ENCODE data around the gene AGBL2.
"Not testable (repeated sequence)": the region's sequence is repeated elsewhere in the genome, so short reads cannot be mapped to it uniquely, and the experiment has no call there.

Gene AGBL2, protein sequence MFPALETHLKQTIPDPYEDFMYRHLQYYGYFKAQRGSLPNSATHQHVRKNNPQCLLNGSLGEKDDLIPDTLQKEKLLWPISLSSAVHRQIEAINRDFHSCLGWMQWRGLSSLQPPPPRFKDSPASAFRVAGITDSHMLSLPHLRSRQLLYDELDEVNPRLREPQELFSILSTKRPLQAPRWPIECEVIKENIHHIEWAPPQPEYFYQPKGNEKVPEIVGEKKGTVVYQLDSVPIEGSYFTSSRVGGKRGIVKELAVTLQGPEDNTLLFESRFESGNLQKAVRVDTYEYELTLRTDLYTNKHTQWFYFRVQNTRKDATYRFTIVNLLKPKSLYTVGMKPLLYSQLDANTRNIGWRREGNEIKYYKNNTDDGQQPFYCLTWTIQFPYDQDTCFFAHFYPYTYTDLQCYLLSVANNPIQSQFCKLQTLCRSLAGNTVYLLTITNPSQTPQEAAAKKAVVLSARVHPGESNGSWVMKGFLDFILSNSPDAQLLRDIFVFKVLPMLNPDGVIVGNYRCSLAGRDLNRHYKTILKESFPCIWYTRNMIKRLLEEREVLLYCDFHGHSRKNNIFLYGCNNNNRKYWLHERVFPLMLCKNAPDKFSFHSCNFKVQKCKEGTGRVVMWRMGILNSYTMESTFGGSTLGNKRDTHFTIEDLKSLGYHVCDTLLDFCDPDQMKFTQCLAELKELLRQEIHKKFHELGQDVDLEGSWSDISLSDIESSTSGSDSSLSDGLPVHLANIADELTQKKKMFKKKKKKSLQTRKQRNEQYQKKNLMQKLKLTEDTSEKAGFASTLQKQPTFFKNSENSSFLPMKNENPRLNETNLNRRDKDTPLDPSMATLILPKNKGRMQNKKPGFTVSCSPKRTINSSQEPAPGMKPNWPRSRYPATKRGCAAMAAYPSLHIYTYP

DNA sequence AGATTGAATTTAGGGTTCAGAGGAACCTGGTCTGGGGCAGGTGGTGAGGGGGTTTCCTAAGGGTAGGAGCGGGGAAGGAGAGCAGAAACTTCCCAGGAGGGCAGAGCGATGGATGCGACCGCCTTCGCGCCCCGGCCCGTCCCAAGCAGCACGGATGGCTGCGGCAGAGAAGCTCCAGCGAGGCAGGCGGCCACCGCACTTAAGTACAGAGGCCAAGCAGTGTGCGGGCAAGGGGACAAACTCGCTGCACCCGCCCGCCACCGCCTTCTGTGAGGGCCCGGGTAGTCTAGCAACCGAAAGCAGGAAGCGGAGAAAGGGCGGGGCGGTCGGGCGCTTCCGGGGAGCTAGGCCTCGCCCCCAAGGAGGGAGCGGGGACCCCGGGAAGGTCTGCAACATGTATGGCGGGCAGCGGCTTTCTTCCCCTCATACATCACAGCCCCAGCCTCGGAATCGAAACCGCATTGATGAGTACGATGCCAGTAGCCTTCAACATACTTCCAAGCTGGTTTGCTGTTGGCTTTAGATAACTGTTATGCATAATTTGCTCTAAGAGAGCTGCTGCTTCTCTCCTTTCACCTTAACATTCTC, at the start of gene AGBL2:
TSS of gene AGBL2 (minus strand) at position 288 of the 588 bp plus-strand sequence. CDS start 719 bp downstream, outside the sequence.
- peak; percentile 88 for DNase-seq (ENCODE audit: low spot score)

DNA sequence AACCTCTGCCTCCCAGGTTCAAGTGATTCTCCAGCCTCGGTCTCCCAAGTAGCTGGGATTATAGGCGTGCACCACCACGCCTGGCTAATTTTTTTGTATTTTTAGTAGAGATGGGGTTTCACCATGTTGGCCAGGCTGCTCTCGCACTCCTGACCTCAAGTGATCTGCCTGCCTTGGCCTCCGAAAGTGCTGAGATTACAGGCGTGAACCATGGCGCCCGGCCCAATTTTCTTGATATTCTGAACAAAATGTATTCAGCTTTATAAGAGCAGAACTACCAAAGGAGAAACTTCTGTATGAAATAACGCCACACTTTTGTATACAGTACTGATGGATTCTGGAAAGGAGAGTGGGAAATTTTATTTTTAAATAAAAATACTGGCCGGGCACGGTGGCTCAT, 44.1 kb upstream of the AGBL2 start:
- not testable (repeated sequence) for DNase-seq (ENCODE audit: low spot score)

DNA sequence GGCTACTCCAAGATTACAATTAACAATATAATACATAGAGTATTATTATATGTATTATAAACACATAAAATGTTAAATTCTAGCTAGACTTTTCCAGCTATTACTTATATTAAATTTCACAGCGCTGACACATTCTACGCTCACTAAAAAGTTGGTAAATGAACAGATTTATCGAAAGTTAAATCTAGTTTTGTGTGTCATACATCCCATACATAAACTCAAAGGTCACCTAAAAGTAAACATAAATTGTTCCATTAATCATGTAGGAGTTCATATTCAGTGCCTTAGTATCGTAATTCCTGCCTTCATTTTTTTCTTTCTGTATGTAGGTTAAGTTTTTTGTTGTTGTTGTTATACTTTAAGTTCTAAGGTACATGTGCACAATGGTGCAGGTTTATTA, 41.0 kb upstream of the AGBL2 start:
- DNase-seq (ENCODE audit: low spot score), result no peak

DNA sequence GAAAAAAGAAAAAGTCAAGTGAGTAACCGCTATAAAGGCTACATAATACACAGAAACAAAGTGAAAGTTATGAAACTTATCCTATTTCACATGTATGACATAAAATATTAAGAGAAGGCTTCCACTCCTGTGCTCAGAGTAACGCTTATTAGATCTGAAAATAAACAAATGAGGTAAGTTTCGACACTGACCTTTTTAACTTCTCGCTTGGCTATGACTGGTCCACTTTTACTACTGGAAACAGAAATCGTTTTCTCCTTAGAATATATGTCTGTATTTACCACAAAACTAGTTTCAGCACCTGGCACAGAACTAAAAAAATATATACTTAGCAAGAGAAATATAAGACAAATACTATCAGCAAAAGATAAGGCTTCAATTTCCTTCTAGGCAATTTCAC, 35.6 kb upstream of the AGBL2 start:
- no peak for DNase-seq (ENCODE audit: low spot score)

DNA sequence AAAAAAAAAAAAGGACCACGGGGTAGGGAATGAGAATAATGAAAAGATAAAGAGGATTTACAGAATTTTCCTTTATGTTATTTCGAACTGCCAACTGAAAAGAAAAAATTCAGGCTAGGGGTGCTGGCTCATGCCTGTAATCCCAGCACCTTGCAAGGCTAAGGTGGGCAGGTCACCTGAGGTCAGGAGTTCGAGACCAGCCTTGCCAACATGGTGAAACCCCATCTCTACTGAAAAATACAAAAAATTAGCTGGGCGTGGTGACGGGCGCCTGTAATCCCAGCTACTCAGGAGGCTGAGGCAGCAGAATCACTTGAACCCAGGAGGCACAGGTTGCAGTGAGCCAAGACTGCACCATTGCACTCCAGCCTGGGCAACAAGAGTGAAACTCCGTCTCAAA, 27.3 kb upstream of the AGBL2 start:
- not testable (repeated sequence) for DNase-seq (ENCODE audit: low spot score)

DNA sequence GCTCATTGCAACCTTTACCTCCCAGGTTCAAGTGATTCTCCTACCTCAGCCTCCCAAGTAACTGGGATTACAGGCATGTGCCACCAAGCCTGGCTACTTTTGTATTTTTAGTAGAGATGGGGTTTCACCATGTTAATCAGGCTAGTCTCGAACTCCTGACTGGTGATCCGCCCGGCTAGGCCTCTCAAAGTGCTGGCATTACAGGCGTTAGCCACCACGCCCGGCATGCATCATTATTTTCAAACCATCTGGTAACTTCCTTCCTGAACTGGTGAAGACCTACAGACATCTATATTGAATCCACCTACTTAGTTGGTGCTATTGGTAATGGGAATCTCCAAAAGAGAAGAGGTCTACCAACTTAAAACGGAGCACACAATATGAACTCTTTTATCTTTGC, 22.6 kb upstream of the AGBL2 start:
- not testable (repeated sequence) for DNase-seq (ENCODE audit: low spot score)

DNA sequence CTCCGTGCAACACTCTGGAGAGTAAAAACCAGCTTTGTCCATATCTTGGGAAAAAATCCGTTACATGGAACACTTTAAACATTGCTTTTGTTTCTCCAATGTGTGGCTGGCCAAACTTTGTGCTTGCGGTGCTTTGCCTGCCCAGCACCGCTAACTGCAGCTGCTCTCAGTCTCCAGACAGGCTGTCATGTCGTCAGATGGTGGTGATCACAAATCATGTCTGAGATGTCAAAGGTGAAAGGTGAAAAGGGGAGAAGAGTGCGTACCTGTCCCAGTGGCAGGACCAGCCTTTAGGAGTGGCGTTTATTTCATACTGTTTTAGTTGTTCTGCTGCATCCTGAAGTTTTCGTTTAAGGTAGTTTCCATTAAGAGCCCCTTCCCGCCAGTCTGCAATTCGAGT, 17.1 kb upstream of the AGBL2 start:
- DNase-seq (ENCODE audit: low spot score), result no peak

DNA sequence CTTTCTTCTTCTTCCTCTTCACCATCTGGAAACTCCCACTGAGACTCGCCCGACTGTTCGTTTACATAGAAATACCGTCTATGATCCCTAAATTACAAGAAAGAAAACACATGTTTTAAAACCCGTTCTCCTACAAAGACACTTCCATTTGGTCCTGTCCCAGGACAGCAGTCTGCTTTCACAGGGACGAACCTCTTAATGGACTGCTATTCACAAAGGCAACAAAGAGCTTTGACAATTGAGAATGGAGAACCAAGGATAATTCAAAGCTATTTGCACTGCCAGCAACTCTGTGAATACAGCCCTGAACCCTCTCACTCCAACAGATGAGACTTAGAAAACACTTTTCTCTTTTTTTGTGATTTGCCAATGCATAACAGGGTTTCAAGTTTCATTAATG, 16.3 kb upstream of the AGBL2 start:
- no peak for DNase-seq (ENCODE audit: low spot score)

DNA sequence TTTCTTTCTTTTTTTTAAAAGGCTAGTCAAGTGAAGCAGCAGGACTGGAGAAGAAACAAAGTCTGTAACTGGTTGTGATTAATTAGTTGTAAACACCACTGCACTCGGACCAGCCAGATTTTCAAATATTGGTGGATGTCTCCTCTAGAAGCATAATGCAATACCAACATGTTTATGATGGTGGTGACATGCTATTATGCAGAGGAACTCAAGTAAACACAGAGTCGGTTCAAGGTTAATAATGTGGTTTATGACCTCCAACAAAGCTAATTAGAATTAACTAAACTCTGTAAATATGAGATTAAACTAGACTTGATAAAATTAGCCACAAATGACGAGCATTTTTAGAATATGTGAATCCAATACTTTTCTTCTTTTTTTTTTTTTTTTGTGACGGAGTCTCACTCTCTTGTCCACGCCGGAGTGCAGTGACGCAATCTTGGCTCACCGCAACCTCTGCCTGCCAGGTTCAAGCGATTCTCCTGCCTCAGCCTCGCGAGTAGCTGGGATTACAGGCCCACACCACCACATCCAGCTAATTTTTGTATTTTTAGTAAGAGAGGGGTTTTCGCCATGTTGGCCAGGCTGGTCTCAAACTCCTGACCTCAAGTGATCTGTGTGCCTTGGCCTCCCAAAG, 11.8 kb upstream of the AGBL2 start:
- DNase-seq (ENCODE audit: low spot score), result no peak

DNA sequence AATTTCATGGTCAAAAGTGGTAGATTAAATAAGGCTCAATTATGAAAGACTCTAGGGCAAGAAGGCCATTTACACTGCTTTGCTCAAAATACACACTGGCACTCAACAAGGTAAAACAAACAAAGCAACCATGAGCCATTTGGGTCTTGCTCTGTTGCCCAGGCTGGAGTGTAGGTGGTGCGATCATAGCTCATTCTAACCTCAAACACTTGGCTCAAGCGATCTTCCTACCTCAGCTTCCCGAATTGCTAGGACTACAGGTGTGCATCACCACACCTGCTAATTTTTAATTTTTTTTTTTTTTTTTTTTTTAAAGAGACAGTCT, 10.9 kb upstream of the AGBL2 start:
- DNase-seq (ENCODE audit: low spot score), result no peak

DNA sequence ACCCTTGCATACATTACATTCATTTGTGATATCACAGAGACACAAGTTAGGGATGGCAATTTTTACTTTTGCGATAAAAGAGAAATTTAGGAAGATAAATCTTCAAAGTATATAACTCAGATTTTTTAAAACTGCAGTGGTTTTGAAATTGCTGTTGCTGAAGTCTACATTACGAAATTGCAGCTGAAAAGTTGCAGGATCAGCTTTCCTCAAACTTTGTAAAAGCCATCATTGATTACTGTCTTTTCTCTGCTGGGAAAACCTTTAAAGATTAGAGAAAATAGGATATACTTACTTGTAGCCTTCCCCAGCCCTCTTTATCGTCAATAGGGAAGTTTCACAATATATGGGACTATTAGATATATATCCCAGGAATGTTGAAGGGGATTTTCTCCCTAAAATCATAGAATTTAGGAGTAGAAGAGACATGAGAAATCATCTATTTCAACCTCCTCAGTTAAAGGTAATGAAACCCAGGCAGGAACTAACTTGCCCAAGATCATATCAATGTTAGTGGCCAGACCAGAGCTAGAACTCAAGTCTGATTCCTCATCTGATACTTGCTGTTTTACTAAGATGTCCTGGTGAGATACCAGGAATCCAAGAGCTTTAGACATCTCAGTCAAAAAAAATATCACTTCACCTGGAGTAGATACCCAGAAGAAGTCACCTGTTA, 10.4 kb upstream of the AGBL2 start:
- DNase-seq (ENCODE audit: low spot score), result no peak

DNA sequence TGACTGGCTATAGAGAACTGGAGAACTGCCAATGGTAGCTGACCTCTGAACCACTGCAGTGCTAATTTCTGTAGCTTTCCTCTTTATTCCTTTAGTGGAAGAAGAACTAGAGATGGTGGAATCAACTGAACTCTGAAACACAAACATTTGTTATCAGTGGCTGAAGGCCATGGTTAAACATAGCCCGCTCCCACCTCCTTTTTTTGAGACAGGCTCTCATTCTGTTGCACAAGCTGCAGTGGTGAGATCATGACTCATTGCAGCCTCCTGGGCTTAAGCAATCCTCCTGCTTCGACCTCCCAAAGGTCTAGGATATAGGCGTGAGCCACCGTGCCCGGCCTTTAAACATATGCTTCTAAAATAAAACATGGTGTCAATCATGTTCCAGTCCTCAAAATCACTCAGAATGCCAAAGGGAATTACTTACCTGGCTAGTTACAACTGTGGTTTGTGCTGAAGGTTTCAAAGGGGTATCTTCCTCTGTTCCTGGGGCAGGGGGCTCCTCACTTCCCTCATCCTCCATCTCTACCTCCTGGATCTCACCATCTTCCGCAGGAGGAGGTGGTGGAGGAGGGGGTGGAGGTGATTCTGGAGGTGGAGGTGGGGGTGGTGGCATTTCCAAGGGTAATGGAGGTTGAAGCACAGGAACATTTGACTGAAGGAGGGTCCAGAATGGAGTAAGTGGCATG, 9.0 kb upstream of the AGBL2 start:
- DNase-seq (ENCODE audit: low spot score), result peak; percentile 20

DNA sequence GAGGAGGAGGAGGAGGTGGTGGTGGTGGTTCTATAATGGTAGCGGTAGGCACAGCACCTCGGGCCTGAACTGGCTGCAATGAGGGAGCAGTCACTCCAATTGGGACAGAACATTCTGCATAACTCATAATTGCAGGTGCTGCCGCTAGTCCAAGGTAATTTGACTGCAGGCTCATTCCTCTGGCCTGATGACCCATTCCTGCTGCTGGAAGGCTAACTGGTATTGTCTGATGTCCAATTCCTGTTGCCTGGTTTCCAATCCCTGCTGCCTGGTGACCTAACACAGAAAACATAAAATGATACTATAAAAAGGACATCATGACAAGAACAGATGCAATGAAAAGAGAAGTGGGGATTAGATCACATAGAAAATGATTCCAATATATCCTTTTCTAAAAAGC, 7.9 kb upstream of the AGBL2 start:
- no peak for DNase-seq (ENCODE audit: low spot score)

DNA sequence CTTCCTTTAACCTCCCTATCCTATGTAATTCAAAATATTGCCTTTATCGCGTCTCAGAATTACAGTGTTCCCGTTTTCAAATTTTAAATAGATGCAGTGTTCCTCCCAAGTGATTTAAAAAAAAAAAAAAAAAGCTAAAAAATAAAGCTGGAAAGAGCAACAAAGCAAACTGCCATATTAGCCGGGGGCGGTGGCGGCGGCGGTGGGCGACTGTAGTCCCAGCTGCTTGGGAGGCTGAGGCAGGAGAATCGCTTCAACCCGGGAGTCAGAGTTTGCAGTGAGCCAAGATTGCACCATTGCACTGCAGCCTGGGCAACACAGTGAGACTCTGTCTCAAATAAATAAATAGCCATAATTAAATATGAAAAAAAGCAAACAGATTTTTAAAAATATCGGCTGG, 5.5 kb upstream of the AGBL2 start:
- DNase-seq (ENCODE audit: low spot score), result no peak

DNA sequence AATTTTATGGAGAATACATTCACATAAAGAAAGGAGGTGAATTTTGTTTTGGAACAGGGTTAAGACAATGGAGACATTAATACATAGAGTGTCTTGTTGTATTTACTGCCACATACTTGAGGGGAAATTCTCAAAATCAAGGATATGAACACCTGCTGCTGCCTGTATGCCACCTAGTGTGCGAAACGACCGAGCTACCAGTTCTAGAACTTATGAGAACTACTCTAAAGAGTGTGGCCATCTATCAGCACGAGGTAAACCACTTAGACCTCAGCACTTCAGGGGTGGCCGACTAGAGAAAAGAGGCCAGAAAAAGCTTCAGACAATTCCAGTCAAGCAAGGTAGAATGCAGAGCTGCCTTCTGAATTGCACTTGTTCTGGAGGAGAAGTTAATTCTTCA, 1.5 kb upstream of the AGBL2 start:
- no peak for DNase-seq (ENCODE audit: low spot score)

DNA sequence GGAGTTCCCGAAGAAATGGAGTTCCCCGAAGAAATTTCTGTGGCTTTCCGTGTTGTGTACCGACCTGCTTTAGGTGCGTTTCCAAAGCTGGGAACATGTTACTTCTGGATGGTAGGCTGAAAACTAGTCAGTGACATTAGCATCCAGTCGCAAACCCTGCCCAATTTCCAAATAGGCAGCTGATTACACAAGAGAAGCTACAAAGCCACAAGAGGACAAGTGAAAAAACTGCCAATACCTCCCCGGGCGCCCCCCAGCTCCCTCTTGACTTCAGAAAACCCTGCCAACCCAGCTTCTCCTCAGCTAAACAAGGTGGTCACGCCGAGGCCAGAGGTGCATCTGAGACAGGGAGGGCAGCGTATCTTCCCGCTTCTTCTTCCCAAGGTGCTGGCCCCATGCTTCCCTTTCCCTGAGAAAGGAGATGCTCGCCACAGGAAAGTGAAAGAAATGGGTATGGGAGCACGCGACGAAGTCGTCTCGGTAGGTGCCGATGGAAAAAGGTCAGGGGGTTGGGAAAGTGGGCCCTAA, 551 bp downstream of the AGBL2 start:
- DNase-seq (ENCODE audit: low spot score), result peak; percentile 52

DNA sequence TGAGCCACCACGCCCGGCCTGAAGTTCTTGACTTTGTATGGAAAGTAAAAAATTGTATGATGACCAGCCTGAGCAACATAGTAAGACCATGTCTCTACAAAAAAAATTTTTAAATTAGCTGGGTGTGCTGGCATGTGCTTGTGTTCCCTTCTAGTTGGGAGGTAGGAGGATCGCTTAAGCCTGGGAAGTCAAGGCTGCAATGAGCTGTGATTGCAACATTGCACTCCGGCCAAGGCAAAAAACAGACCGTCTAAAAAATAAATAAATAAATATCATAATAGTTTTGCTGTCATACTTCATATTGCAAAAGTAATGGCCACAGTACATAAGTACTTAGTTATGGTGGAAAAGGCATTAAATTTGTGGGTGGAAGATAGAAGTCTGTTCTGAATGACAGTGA, 3.4 kb downstream of the AGBL2 start:
- DNase-seq (ENCODE audit: low spot score), result no peak

DNA sequence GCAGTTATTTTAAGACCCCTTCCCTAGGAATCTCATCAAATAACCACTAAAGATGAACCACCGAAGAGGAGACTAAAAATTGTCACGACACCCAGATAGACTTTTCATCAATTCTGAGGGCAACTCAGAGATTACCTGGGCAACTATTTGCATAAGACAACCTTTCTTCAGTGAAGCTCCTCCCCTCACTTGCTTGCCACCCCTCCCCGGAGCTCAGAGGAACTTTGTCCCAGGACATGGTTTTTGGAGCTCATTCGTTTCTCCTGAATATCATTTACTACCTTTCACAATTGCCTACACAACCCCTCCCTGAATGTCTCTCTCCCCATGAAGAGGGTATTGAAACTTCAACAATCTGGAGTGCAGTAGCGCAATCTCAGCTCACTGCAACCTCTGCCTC, 3.9 kb downstream of the AGBL2 start:
- DNase-seq (ENCODE audit: low spot score), result no peak

DNA sequence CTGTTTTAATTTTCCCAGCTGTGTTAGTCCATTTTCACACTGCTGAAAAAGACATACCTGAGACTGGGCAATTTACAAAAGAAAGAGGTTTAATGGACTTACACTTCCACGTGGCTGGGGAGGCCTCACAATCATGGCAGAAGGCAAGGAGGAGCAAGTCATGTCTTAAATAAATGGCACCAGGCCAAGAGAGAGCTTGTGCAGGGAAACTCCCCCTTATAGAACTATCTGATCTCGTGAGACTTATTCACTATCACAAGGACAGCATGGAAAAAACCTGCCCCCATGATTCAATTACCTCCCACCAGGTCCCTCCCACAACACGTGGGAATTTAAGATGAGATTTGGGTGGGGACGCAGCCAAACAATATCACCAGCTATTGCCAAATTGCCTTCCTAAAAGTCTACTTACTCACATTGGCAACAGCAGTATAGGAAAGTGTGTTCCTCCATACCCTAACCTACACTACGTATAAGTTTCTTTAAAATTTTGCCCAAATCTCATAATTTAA, 7.8 kb downstream of the AGBL2 start:
- not testable (repeated sequence) for DNase-seq (ENCODE audit: low spot score)

DNA sequence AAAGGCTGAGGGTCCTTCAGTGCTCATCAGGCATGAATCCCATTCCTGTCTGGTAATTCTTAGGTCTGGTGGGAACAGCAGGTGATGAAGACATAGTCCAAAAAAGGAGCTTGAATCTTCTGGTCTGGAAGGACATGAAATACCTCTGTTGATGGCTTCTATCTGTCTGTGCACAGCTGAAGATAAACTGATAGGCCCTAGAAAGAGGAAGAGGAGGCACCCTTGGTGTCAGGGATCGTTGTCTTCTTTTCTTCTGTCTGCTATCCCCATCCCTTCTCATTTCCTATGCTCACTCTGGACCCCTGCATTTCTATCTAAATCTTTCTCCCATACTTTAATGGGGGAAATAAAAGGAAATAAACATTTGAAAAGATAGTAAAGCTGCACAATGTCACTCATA, 9.4 kb downstream of the AGBL2 start:
- no peak for DNase-seq (ENCODE audit: low spot score)

DNA sequence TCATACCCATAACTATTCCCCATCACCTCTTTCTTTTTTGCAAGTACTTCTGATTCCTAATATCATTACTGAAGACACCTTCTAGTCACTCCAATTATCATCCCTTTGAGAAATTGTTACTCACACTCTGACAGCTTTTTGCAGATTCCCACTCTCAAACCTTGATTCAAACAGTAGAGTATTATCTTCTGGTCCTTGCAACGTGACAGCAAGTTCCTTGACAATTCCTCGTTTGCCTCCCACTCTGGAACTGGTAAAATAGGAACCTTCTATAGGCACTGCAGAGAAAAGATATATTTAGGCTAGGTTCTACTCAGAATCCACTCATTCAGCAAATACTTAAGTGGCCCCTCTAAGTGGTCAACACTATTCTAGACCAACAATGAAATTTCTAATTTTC, 23.2 kb downstream of the AGBL2 start:
- DNase-seq (ENCODE audit: low spot score), result no peak
